BLaER1 (cell line): ENCODE data around the gene CBFA2T2.

ENCODE experiments used
- H3K27ac ChIP-seq: shearing (Covaris generic); formaldehyde crosslinking; 2 replicates; pipeline ENCODE4 v1.8.1; 2022
- H3K27me3 ChIP-seq: shearing (Covaris generic); formaldehyde crosslinking; 2 replicates; pipeline ENCODE4 v1.8.1; 2022
- H3K36me3 ChIP-seq: shearing (Covaris generic); formaldehyde crosslinking; 2 replicates; pipeline ENCODE4 v1.8.1; 2022
- H3K4me1 ChIP-seq: shearing (Covaris generic); formaldehyde crosslinking; 2 replicates; pipeline ENCODE4 v1.8.1; 2022
- H3K4me2 ChIP-seq: shearing (Covaris generic); formaldehyde crosslinking; 2 replicates; pipeline ENCODE4 v1.8.1; 2022
- H3K4me3 ChIP-seq: shearing (Covaris generic); formaldehyde crosslinking; 2 replicates; pipeline ENCODE4 v1.8.1; 2022
- H3K9ac ChIP-seq: shearing (Covaris generic); formaldehyde crosslinking; 2 replicates; pipeline ENCODE4 v1.8.1; 2022
- H3K9me3 ChIP-seq: shearing (Covaris generic); formaldehyde crosslinking; 2 replicates; pipeline ENCODE4 v1.8.1; 2022
- H4K20me1 ChIP-seq: shearing (Covaris generic); formaldehyde crosslinking; 2 replicates; pipeline ENCODE4 v1.8.1; 2022
- Cebpa-rat ChIP-seq: shearing (Covaris generic); IDR thresholded peaks from 2 replicates; pipeline ENCODE4 v1.8.1; 2022

The CBFA2T2 gene

DNA sequence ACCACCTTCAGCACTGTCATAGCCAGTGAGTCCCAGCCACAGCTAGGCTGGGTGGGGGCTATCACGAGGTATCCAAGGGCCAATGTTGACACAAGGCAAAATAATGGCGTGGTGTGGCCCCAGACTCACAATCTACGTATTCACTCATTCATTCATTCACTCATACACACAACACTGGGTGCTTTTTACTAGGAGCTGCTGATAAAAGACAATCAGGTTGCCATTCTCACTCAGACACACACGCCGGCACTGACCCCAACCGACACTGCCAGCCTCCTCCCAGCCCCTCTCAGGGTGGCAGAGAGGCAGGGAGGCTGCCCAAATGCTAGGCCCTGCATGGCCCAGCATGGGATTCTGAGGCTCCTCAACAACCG, 170.8 kb downstream of the CBFA2T2 start:
- Histone ChIP-seq H3K4me1 (peaks cover 42% of the 10 kb centered on the region), H3K27ac (peak overlapping the region; percentile 37; the same call in 1 of the 2 replicates), H3K36me3 (peaks cover 38% of the 10 kb centered on the region), H4K20me1 (peaks cover 30% of the 10 kb centered on the region; the same call in 1 of the 2 replicates), H3K4me3 (no peak overlapping the region), H3K4me2 (peak overlapping the region; percentile 15; the same call in 1 of the 2 replicates), H3K9ac (no peak overlapping the region), H3K9me3 (no peaks in the 10 kb centered on the region), H3K27me3 (no peaks in the 10 kb centered on the region)
- no peak for TF ChIP-seq Cebpa-rat

DNA sequence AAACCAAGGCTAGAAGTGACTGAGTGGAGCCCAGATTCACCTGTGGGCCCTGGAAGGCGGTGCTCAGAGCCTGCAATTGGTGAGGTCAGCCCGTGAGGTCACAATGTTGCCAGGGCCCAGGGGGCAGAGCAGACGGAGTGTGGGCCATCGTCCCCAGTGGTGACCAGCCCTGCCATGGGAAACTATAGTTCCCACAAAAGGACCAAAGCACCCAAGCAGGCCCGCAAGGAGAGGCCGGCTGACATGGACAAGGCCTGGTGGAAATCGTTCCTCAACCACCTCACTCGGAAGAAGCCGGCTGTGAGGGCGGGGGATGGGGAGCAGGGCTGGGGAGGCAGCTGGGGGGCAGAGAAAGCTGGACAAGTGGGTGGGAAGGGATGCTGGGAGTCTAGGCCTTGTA, 172.3 kb downstream of the CBFA2T2 start, which contains the start of gene C20orf144:
C20orf144 (plus strand) TSS at position 156 of the 400 bp plus-strand sequence; CDS start at position 175, 19 bp downstream.
- peak within 1 kb of the TSS; percentile 72 for H3K4me3 ChIP-seq
- peak within 1 kb of the TSS; percentile 99 for H3K4me2 ChIP-seq
- no peaks in the 10 kb centered on the region for H3K9me3 ChIP-seq
- H3K9ac ChIP-seq = peak within 1 kb of the TSS; percentile 77
- TF ChIP-seq Cebpa-rat = no peak
- peak within 1 kb of the TSS; percentile 67 for H3K27ac ChIP-seq
- peaks cover 32% of the 10 kb centered on the region for H3K36me3 ChIP-seq
- no peaks in the 10 kb centered on the region for H3K27me3 ChIP-seq
- peaks cover 57% of the 10 kb centered on the region for H3K4me1 ChIP-seq
- H4K20me1 ChIP-seq = peaks cover 30% of the 10 kb centered on the region; the same call in 1 of the 2 replicates

DNA sequence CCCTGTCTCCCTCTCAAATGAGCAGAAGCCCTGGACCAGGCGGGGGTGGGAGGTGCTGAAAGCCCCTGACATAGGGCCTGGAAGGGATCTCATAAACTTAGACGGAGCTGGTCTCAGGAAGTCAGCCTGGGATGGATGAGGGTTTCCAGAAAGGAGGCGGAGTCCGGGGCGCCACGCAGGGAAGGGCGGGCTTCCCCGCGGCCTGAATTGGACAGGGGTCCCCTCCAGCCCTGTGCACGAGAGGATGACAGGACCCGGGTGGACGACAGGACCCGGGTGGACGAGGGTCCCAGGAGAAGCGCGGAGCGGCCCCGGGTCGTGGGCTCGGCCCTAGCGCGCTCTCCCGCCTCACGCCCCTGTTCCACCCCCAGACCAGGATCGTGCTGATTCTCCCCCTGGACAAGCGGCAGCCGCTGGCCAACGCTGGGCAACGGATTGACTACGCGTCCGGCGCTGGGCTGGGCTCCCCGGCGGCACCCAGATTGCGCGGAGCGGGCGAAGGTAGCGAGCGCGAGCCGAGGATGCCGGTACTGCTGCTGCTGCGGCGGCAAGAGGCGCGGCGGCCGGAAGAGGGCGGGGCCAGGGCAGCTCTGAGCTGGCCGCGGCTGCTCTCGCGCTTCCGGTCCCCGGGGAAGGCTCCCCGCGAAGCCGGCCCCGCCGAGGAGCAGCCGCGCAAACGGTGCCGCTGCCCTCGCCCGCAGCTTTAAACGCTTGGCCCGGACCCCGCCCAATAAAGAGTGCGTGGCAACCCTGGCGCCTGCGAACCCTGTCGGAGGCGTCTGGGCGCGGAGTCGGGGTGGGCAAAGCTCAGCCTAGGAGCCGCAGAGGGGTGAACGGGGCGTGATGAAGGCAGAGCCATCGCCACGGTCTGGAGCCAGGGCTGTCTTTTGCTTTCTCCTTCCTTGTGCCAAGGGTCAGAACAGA, 173.5 kb downstream of the CBFA2T2 start:
- peaks cover 35% of the 10 kb centered on the region for H4K20me1 ChIP-seq
- H3K27ac ChIP-seq = peak overlapping the region; percentile 67
- no peak for TF ChIP-seq Cebpa-rat
- H3K4me2 ChIP-seq = peak overlapping the region; percentile 99
- peaks cover 69% of the 10 kb centered on the region for H3K4me1 ChIP-seq
- H3K27me3 ChIP-seq = no peaks in the 10 kb centered on the region
- peak overlapping the region; percentile 77 for H3K9ac ChIP-seq
- peak overlapping the region; percentile 72 for H3K4me3 ChIP-seq
- H3K36me3 ChIP-seq = peaks cover 21% of the 10 kb centered on the region
- no peaks in the 10 kb centered on the region for H3K9me3 ChIP-seq

DNA sequence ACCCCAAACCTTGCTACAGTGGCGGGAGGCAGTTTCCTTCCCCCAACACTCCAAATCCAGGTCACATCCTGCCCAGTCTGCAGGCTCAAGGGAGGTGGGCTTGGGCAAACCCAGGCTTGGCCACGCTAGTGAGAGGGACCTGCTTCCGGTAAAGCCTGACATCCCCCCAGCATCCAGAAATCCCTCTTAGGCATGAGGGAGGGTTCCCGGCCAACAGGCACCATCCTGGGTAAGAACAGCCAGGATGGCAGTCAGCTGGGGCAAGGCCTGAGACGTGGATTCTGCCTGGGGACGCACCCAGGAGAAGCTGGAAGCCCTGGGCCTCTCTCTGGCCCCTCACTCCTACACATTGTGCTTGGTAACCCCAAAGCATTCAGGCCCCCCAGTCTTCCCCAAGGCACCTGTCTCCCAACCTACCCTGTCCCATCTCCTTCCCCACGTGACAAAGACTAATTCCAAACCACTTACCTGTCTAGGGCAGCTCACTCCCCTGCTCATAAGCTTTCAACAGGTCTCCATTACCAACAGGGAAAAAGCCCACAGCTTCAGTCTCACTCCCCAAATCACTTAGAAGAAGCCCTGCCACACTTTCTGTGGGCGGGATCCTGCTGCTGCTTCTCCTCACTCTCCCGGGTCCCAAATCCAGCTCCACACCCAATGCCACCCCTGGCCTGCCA, 174.3 kb downstream of the CBFA2T2 start:
- H3K27ac ChIP-seq = peak overlapping the region; percentile 67

DNA sequence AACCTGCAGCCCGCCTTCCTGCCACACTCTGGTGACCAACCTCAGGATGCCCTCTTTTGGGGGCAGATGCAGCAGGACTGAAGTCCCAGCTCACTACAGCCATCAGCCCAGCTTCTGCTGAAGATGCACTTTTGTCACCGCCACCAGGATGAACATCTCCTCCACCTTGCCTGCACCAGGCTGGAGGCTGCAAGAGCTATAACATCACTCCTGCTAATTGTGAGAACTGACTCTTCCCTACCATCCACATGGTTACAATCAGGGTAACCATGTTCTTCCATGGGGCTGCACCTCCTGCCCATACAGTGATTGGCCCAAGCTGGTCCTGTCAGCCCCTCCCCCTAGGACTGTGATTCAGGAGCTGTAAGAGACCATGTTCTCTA, 174.9 kb downstream of the CBFA2T2 start:
- H3K9me3 ChIP-seq = no peaks in the 10 kb centered on the region
- H3K4me1 ChIP-seq = peaks cover 81% of the 10 kb centered on the region
- peak overlapping the region; percentile 99 for H3K4me2 ChIP-seq
- TF ChIP-seq Cebpa-rat = no peak
- H3K27ac ChIP-seq = peak overlapping the region; percentile 67; the same call in 1 of the 2 replicates
- H3K4me3 ChIP-seq = no peak overlapping the region
- peaks cover 39% of the 10 kb centered on the region for H4K20me1 ChIP-seq
- no peaks in the 10 kb centered on the region for H3K27me3 ChIP-seq
- H3K36me3 ChIP-seq = peaks cover 15% of the 10 kb centered on the region
- no peak overlapping the region for H3K9ac ChIP-seq

More for the DNA sequence above, 174.3 kb downstream of the CBFA2T2 start:
- H3K9ac ChIP-seq = peak overlapping the region; percentile 77
- H4K20me1 ChIP-seq = peaks cover 39% of the 10 kb centered on the region
- TF ChIP-seq Cebpa-rat = no peak
- H3K36me3 ChIP-seq = peaks cover 20% of the 10 kb centered on the region
- H3K27me3 ChIP-seq = no peaks in the 10 kb centered on the region
- peaks cover 77% of the 10 kb centered on the region for H3K4me1 ChIP-seq
- H3K4me2 ChIP-seq = peak overlapping the region; percentile 99
- peak overlapping the region; percentile 72 for H3K4me3 ChIP-seq
- H3K9me3 ChIP-seq = no peaks in the 10 kb centered on the region

DNA sequence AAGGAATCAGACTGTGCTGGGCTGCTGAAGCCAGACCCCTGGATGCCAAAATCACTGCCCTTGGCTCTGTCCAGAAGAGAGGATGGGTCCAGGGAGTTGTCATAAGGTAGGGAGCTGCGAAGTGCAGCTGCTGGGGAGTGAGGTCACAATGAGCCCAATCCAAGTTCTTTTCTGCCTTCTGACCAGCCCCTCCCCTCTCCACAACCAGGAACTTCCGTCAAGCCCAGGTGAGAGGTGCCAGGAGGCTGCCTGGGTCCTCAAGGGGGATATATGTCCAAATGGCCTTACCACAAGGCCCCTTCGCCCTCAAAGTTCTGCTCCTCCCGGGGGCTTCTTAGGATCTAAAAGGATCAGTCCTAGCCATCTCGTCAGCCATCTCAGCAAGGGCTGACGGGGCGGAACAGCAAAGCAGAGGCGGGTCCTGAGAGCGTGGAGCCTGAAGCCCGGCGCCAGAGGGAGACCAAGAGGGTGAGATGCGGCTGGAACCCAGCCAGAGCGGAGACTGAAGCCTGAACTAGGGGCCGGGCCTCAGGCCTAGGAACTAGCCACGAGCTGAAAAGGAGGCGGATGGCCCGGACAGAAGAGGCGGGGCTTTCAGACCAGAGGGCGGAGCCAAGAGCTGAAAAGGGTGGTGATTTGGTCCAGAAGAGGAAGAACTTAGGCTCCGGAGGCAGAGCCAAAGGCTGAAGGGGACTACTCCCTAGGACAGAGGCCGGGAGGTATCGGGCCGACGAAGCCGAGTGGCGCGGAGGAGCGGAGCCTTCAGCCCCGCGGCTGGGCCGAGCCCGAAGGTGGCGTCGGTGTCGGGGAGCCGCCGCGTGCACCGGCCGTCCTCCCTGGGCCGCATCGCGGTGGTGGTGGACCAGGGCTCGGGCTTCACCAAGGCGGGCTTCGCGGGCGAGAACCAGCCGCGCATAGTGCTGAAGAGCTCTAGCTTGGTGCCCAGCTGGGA, 176.7 kb downstream of the CBFA2T2 start, which contains the start of gene ACTL10:
ACTL10 (plus strand) TSS at position 651 of the 952 bp plus-strand sequence. CDS start 555 bp downstream, outside the sequence.
- peaks cover 28% of the 10 kb centered on the region for H4K20me1 ChIP-seq
- peaks cover 89% of the 10 kb centered on the region for H3K4me1 ChIP-seq
- H3K4me3 ChIP-seq = peak within 1 kb of the TSS; percentile 73
- no peaks in the 10 kb centered on the region for H3K9me3 ChIP-seq
- peak within 1 kb of the TSS; percentile 81 for H3K9ac ChIP-seq
- H3K27ac ChIP-seq = peak within 1 kb of the TSS; percentile 86
- peak within 1 kb of the TSS; percentile 95 for H3K4me2 ChIP-seq
- H3K27me3 ChIP-seq = no peaks in the 10 kb centered on the region
- peaks cover 20% of the 10 kb centered on the region for H3K36me3 ChIP-seq
- no peak for TF ChIP-seq Cebpa-rat

DNA sequence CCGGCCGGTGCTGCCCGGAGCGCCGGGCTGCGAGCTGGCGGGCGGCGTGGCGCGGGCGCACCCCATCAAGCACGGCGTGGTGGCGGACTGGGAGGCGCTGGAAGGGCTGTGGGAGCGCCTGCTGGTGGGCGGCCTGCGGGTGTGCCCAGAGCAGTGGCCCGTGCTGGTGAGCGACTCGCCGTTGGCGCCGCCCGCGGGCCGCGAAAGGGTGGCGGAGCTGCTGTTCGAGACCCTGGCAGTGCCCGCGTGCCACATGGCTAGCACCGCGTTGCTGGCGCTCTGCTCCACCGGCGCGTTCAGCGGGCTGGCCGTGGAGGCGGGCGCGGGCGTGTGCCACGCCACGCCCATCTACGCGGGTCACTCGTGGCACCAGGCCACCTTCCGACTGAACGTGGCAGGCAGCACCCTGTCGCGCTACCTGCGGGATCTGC, 177.4 kb downstream of the CBFA2T2 start:
- Histone ChIP-seq H3K4me3 (peak overlapping the region; percentile 73), H4K20me1 (peaks cover 21% of the 10 kb centered on the region)

DNA sequence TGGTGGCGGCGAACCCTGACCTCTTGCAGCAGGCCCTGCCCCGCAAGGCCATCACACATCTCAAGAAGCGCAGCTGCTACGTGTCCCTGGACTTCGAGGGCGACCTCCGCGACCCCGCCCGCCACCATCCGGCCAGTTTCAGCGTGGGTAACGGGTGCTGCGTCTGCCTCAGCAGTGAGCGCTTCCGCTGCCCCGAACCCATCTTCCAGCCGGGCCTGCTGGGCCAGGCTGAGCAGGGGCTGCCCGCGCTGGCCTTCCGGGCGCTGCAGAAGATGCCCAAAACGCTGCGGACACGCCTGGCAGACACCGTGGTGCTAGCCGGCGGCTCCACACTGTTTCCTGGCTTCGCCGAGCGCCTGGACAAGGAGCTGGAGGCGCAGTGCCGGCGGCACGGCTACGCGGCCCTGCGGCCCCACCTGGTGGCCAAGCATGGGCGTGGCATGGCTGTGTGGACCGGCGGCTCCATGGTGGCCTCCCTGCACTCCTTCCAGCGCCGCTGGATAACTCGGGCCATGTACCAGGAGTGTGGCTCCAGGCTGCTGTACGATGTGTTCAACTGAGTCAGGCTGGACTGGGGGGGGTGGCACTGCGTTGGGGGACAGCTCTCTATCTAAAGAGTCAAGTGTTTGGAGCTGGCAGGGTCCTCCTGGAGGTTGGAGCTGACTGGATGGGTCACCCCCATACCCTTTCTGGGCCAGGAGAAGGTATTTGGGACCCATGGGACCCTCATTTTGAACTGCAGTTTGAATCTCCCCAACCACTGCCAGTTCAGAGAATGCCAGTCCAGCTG, 178.0 kb downstream of the CBFA2T2 start:
- no peak for TF ChIP-seq Cebpa-rat
- Histone ChIP-seq H3K4me2 (peak overlapping the region; percentile 95), H3K36me3 (peaks cover 20% of the 10 kb centered on the region), H3K27ac (peak overlapping the region; percentile 86), H3K9ac (peak overlapping the region; percentile 81), H3K9me3 (no peaks in the 10 kb centered on the region), H3K4me3 (peak overlapping the region; percentile 73), H3K27me3 (no peaks in the 10 kb centered on the region), H4K20me1 (peaks cover 15% of the 10 kb centered on the region), H3K4me1 (peaks cover 98% of the 10 kb centered on the region)

More for the DNA sequence above, 177.4 kb downstream of the CBFA2T2 start:
- Histone ChIP-seq H3K27ac (peak overlapping the region; percentile 86), H3K4me1 (peaks cover 96% of the 10 kb centered on the region), H3K36me3 (peaks cover 20% of the 10 kb centered on the region), H3K9me3 (no peaks in the 10 kb centered on the region), H3K9ac (peak overlapping the region; percentile 81), H3K27me3 (no peaks in the 10 kb centered on the region), H3K4me2 (peak overlapping the region; percentile 95)
- TF ChIP-seq Cebpa-rat = no peak
